Panc1 (cell line): ENCODE data around the gene CPT1C. TPM values are rescaled to one million over a fixed set of nuclear protein-coding genes. Genes with fewer than 3 reads are reported as not detected.

ENCODE experiments used
- ATAC-seq: fragments of 200-7000 bp; cut with Tn5 transposase; 2 replicates; pipeline ENCODE4 v1.9.1; 2020; ENCODE audit warnings: mild to moderate bottlenecking, moderate library complexity
- BruUV-seq: library from RNA; stranded (reverse); fragments of 400-500 nt; replicated peaks from 2 replicates; lab custom pipeline; 2021; lab: Mats Ljungman, UMichigan
- CTCF ChIA-PET: fragments of 300-600 bp; sonication (Branson Sonifier 250); formaldehyde crosslinking; loops from one replicate; lab custom pipeline; 2022; ENCODE audit warnings: antibody characterized with exemption; lab: Charles Lee
- POLR2A ChIA-PET: fragments of 300-600 bp; sonication (Branson Sonifier 250); formaldehyde crosslinking; loops from one replicate; lab custom pipeline; 2022; ENCODE audit warnings: antibody characterized with exemption; lab: Charles Lee
- DNase-seq: peaks from one replicate; pipeline ENCODE4 v3.0.0-alpha.2; 2010; ENCODE audit warnings: low read depth, low spot score
- H3K27ac ChIP-seq: 2 replicates; pipeline ENCODE4 v1.5.1; 2011; ENCODE audit warnings: mild to moderate bottlenecking, low read length, inconsistent platforms
- H3K27me3 ChIP-seq: fragments of 200-500 bp; sonication (Bioruptor generic); 2 replicates; pipeline ENCODE4 v1.6.0; 2014; ENCODE audit warnings: low read length, inconsistent platforms; ENCODE audit not compliant: control insufficient read depth, insufficient read depth
- H3K36me3 ChIP-seq: fragments of 200-500 bp; sonication (Bioruptor generic); 2 replicates; pipeline ENCODE4 v1.5.1; 2014; ENCODE audit warnings: inconsistent platforms, mild to moderate bottlenecking, low read length, moderate library complexity; ENCODE audit not compliant: control insufficient read depth, insufficient read depth
- H3K4me1 ChIP-seq: 2 replicates; pipeline ENCODE4 v1.5.1; 2011; ENCODE audit warnings: inconsistent platforms, mild to moderate bottlenecking, low read length, moderate library complexity; ENCODE audit not compliant: control insufficient read depth, insufficient read depth
- H3K4me3 ChIP-seq, 2 experiments: 2 replicates each; pipeline ENCODE4 v1.5.1; 2011 to 2012; ENCODE audit warnings: low read depth in 2 of 2, low read length in 2 of 2, mild to moderate bottlenecking in 2 of 2, inconsistent platforms in 1 of 2, moderate library complexity in 1 of 2
- H3K9me3 ChIP-seq: fragments of 200-500 bp; sonication (Bioruptor generic); 2 replicates; pipeline ENCODE4 v1.5.1; 2014; ENCODE audit warnings: low read depth, mild to moderate bottlenecking, inconsistent platforms, low read length, moderate library complexity; ENCODE audit not compliant: control insufficient read depth, insufficient read depth
- CTCF ChIP-seq: fragments of 450-650 bp; IDR thresholded peaks from 2 replicates; pipeline ENCODE4 v1.5.1; 2017; ENCODE audit warnings: mild to moderate bottlenecking
- POLR2AphosphoS5 ChIP-seq: IDR thresholded peaks from 2 replicates; pipeline ENCODE4 v1.6.1; 2012; ENCODE audit warnings: mild to moderate bottlenecking, low read depth, low read length, moderate library complexity
- REST ChIP-seq, 2 experiments: IDR thresholded peaks; 2 replicates each; pipeline ENCODE4 v1.6.1; 2011 to 2012; ENCODE audit warnings: low read depth in 2 of 2, control low read depth in 1 of 2, low read length in 1 of 2, mild to moderate bottlenecking in 1 of 2, moderate library complexity in 1 of 2; ENCODE audit not compliant: insufficient read depth in 1 of 2
- SIN3A ChIP-seq: IDR thresholded peaks from 2 replicates; pipeline ENCODE4 v1.6.1; 2012; ENCODE audit warnings: low read depth, mild to moderate bottlenecking, low read length, moderate library complexity, borderline replicate concordance; ENCODE audit not compliant: insufficient read depth
- TCF7L2 ChIP-seq: IDR thresholded peaks from 2 replicates; pipeline ENCODE4 v1.6.1; 2011; ENCODE audit warnings: mild to moderate bottlenecking, low read depth, low read length, inconsistent platforms
- in situ Hi-C: cut with HindIII; loops from 2 replicates; pipeline ENCODE4 v1.10.0; 2016; ENCODE audit warnings: low sequenced_read_pairs, low pct_unique_long_range_greater_than_20kb
- intact Hi-C: fragments of 100-400 bp; cut with micrococcal nuclease; formaldehyde crosslinking; loops from one replicate; pipeline ENCODE4 v1.10.0; 2022; ENCODE audit not compliant: unreplicated experiment
- total RNA-seq: library from RNA; stranded (reverse); gene quantifications from one replicate; pipeline ENCODE4 v1.2.1, GENCODE V29; 2021; ENCODE audit not compliant: unreplicated experiment

Gene CPT1C
- total RNA-seq, 1 experiment from 2014 or later: 0.23 TPM

- BruUV-seq: no TSS peak
- intact Hi-C loops: no loop called here
- H3K27ac ChIP-seq: no peak overlapping the region
- no peaks in the 10 kb centered on the region for H3K9me3 ChIP-seq
- H3K4me1 ChIP-seq: peaks cover 17% of the 10 kb centered on the region
- peak; percentile 41 for ATAC-seq
- H3K27me3 ChIP-seq: no peaks in the 10 kb centered on the region
- in situ Hi-C loops: no loop called here
- POLR2A ChIA-PET: no interaction called here
- H3K36me3 ChIP-seq: peaks cover 14% of the 10 kb centered on the region
- no peak overlapping the region for H3K4me3 ChIP-seq
- TF ChIP-seq TCF7L2 (no peak), CTCF (peak; percentile 86)
- no peak for DNase-seq
- CTCF ChIA-PET: interaction anchor here (0.7 kb wide), 1 partner anchor 14 kb away, joined by 5 read pairs; no protein-coding TSS in a partner anchor
Observed at GRCh38 chr19:49684251-49684982, 6.5 kb upstream of the CPT1C start.

- Histone ChIP-seq H3K4me1 (peaks cover 11% of the 10 kb centered on the region), H3K27ac (no peak overlapping the region), H3K36me3 (peaks cover 14% of the 10 kb centered on the region), H3K27me3 (no peaks in the 10 kb centered on the region), H3K9me3 (no peaks in the 10 kb centered on the region), H3K4me3 (no peak overlapping the region)
- ChIA-PET CTCF (interaction anchor here (0.7 to 0.8 kb wide), 3 partner anchors 13 to 571 kb away, joined by 3 to 5 read pairs (median 3); no protein-coding TSS in a partner anchor), POLR2A (interaction anchor here (0.5 kb wide), 1 partner anchor 130 kb away, joined by 3 read pairs; no protein-coding TSS in a partner anchor)
- intact Hi-C loops (no loop called here), in situ Hi-C loops (no loop called here)
- DNase-seq (no peak), ATAC-seq (no peak)
- BruUV-seq: no TSS peak
- TF ChIP-seq REST (IDR thresholded peaks at IDR 0.05; ENCODE audit: insufficient read depth in 1 of 2, low read depth in 2 of 2, low read length in 1 of 2) (no peak), TCF7L2 (no peak), SIN3A (no peak), CTCF (no peak), POLR2AphosphoS5 (no peak)
Observed at GRCh38 chr19:49684983-49685553, 5.8 kb upstream of the CPT1C start.
